GM18520 (cell line): ENCODE measurements around the gene IGF1.
"Not testable (repeated sequence)": the region's sequence is repeated elsewhere in the genome, so short reads cannot be mapped to it uniquely, and the experiment has no call there.

Experiments
- ATAC-seq: cut with Tn5 transposase; IDR thresholded peaks from one replicate; pipeline ENCODE4 v1.9.1; 2021; ENCODE audit not compliant: unreplicated experiment

Gene IGF1

DNA sequence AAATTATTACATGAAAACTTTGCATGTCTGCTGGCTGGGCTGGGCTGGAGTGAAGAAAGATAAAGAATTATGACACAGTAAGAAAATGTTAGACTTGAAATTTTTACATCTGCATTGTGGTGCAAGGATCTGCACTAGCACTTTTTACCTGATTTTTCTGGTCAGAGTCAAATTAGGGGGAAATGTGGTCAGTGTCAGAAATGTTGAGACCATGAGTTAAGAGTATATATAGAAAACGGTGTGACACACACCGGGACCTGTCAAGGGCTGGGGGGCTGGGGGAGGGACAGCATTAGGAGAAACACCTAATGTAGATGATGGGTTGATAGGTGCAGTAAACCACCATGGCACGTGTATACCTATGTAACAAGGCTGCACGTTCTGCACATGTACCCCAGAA, 90.3 kb downstream of the IGF1 start:
- peak; percentile 71 for ATAC-seq

DNA sequence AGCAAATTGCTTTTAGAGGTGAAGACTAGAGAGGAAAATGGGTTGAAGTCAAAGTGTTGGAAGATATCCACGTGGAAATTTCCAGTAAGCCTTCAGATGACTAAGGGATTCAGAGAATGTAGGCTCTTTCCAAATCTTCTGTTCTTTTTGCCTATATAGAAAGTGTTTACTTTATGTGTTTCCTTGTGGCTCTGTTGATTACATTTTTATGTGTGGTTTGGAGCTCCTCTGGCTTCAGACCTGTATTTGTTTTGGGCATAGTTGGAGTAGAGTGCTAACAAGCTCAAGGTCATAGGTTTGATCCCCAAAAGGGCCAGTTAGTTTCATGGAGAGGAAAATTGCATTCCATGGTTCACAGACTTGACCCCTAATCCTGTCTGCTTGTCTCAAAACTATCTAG, 91.9 kb downstream of the IGF1 start:
- ATAC-seq: no peak

GRCh38 chr12:102385343-102385742, 95.0 kb downstream of the IGF1 start:
- no peak for ATAC-seq

DNA sequence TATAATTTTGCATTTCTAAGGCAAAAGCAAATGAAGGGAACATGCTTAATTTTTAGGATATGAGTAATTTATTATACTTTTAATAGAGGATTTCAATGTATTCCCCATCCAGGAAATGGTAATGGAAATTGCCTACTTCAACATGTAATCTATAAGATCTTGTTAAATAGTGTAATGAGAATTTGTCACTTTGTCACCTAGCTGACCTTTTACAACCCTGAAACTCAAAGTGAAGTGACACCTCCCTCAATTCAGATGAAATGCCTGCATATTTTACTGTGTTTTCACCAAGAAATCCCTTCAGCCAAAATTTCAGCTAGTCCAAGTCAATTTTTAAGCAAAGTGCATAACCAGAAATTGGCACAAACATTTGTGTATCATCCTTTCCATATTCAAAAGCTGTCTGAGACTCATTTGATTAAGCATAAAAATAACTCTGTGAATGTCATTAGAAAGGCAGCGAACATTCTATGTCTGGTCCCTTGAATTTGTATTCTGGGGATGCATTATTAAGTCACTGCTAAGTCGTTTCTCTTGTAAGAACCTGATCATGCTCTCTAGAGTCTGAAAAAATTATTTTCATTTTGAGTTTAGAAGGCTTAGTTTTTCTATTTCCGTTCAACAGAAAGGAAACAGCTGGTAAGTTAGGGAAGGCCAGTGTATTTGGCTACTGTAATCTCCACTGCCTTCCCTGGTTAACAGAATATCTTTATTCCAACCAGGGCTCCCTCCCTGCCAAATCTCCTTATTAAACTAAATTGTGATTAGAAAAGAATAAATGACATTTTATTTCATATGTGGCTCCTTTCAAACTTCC, 100.8 kb downstream of the IGF1 start:
- no peak for ATAC-seq

- ATAC-seq: no peak
Measured at GRCh38 chr12:102376781-102377180, 103.6 kb downstream of the IGF1 start.

GRCh38 chr12:102376181-102376747, 104.1 kb downstream of the IGF1 start:
- no peak for ATAC-seq

- no peak for ATAC-seq
Measured at GRCh38 chr12:102374190-102374589, 106.2 kb downstream of the IGF1 start.

- no peak for ATAC-seq
Measured at GRCh38 chr12:102372087-102372486, 108.3 kb downstream of the IGF1 start.

GRCh38 chr12:102371165-102371564, 109.2 kb downstream of the IGF1 start:
- no peak for ATAC-seq

DNA sequence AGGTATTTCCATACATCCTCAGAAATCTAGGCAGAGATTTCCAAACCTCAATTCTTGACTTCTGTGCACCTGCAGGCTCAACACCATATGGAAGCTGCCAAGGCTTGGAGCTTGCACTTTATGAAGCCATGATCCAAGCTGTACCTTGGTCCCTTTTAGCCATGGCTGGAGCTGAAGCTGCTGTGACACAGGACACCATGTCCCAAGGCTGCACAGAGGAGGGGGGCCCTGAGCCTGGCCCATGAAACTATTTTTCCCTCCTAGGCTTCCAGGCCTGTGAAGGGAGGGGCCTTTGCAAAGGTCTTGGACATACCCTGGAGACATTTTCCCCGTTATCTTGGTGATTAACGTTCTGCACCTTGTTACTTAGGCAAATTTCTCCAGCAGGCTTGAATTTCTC, 110.5 kb downstream of the IGF1 start:
- ATAC-seq: no peak

- no peak for ATAC-seq
Measured at GRCh38 chr12:102365365-102365764, 115.0 kb downstream of the IGF1 start.

DNA sequence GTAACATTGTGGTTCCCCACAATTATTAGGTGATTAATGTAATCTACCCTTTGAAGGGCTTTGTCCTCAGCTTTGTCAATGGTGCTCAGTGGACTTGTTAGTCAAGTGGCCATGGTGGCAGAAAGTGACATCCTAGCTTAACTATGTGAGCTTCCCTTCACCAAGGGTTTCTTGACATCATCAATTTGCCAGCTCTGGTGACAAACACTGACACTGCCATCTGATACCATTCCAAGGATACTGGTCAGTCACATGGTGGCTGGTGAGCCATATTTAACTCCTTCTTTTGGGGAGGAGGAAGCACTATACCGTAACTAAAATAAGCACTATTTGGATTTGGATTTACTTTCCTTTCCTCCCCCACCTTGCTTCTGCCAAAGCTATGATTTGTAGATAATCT, 115.7 kb downstream of the IGF1 start:
- no peak for ATAC-seq

- no peak for ATAC-seq
Measured at GRCh38 chr12:102356690-102357089, 123.7 kb downstream of the IGF1 start.

- ATAC-seq: not testable (repeated sequence)
Measured at GRCh38 chr12:102354281-102354680, 126.1 kb downstream of the IGF1 start.

GRCh38 chr12:102351322-102351721, 129.0 kb downstream of the IGF1 start:
- ATAC-seq: no peak

DNA sequence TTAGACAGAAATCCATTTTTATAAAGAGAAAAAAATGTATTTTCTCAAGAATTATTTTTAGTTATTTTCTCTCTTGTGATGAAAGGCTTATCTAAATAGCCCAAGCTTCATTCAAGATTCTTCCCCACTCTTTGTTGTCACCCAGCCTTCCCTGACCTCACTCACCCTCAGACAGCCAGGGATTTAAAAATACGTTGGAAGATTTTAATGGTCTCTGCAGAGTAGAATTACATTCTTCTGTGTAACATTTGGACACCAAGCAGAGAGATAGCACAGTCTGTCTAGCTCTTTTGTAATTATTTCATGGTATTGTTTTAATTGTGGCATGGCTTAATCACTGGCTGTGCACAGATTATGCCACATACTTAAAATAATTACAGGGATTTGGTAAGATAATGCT, 130.3 kb downstream of the IGF1 start:
- ATAC-seq: no peak

DNA sequence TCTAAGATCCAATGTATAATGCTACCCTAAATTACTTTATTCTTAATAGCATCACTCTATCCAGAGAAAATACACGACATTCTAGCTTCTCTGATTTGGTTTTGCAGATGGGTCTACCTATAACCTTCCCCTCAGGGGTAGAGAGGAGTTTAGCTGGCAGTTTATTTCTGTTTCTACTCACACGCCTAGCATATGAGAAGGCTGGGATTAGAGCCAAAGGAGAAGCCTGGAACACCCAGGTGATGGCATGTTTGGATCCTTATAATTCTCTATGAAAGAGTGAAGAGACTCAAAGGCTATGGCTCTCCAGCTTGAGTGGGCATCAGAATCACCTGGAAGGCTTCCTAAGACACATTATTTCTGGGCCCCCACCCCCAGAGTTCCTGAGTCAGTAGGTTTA, 131.3 kb downstream of the IGF1 start:
- ATAC-seq: no peak

- ATAC-seq: no peak
Measured at GRCh38 chr12:102347811-102348210, 132.6 kb downstream of the IGF1 start.
